Measurements from ENCODE around the gene KRT75. TPM values are rescaled to one million over a fixed set of nuclear protein-coding genes. Genes with fewer than 3 reads are reported as not detected.

KRT75 gene
- total and polyA plus RNA-seq, 12 donors: not detected

DNA sequence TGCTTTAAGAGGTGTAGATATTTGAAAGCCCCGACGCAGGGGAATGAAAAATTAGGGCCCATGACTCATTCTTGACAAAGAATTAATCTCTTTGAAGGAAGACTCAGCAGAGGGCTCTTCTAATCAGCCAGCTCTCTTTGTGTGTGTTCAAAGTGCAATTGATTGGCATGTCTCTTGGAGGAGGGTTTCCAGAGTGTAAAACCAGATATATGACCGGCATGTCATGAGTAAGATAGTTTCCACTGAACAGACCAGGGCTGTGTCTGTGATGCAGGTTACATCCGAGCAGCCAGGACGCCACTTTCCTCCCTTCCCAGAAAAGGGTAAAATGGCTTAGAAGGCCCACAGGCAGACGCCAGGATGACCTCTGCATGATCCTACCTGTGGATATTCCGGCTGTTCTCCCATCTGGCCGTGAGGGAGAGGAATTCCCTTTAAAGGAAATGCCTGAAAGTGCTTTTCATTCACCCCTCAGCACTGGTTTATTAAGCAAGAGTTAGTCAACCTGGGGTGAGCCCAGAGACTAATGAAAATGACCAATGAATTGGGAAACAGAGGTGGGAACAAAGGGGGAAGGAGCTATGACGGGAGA, 7.2 kb upstream of the KRT75 start:
- intact Hi-C loops (cut with DNase I): no loop called here
- Histone ChIP-seq H3K9me3 (no peaks in the 10 kb centered on the region), H3K4me1 (peaks cover 0 to 11% (median 0%) of the 10 kb centered on the region in 9 donors), H3K36me3 (no peaks in the 10 kb centered on the region), H3K27ac (no peak overlapping the region), H3K27me3 (peaks cover 0 to 31% (median 18%) of the 10 kb centered on the region in 7 donors), H3K4me3 (no peak overlapping the region)
- 55 to 63% methylated on average over 9 of the region's 9 CpGs for WGBS, 2 donors
- TF ChIP-seq CTCF (IDR thresholded peaks at IDR 0.05): no peak
- no peak for DNase-seq
- no peak for ATAC-seq

GRCh38 chr12:52440821-52441319, 6.7 kb upstream of the KRT75 start:
- whole genome bisulfite sequencing, 2 donors: 71 to 83% methylated on average over 5 of the region's 5 CpGs
- Histone ChIP-seq H3K4me1 (peaks cover 0 to 11% (median 0%) of the 10 kb centered on the region in 9 donors), H3K36me3 (no peaks in the 10 kb centered on the region), H3K9me3 (no peaks in the 10 kb centered on the region), H3K4me3 (no peak overlapping the region), H3K27me3 (peaks cover 0 to 27% (median 18%) of the 10 kb centered on the region in 7 donors), H3K27ac (no peak overlapping the region)
- intact Hi-C loops (cut with DNase I): no loop called here
- ATAC-seq (peak in 2 of 8 donors; percentile 18 to 74), DNase-seq (no peak)
- no peak for TF ChIP-seq CTCF (IDR thresholded peaks at IDR 0.05)

DNA sequence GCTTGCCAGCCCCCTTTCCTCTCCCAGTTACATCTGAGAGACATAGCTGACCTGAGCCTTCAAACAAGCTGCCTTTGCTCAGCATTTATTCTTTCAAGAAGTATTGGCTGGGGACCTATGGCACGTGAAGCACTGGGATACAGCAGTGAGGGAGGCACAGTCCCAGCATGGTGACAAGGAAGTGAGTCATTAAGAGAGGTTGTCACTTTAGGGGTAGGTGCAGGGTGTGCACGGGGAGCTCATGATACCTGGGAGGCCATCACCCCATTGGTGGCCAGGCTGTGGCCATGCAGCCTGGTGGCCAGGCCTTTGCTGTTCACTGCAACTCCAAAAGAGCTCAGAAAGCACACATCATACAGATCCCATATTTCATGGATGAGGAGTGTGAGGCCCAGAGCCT, 5.7 kb upstream of the KRT75 start:
- intact Hi-C loops (cut with DNase I): no loop called here

DNA sequence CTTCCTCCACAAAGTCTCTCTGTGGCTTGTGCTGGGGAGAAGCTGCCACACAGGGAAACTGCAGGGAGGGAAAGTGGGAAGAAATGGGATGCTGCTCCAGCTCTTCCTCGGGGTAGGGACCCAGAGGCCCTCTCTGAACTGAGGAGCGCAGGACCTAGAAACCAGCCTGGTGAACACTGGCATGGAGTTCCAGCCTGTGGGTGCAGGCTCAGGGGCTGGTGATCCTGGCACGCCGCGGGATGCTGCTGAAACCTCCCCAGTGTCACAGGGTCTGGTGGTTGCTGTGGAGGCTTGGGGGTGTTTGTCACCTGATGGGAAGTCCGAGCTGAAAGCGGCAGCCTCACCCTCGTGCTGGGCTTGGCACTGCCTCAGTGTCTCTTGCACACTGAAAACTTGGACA, 5.2 kb upstream of the KRT75 start:
- TF ChIP-seq CTCF (IDR thresholded peaks at IDR 0.05): no peak
- ATAC-seq: no peak
- 75 to 76% methylated on average over 8 of the region's 8 CpGs for WGBS, 2 donors
- H3K27ac ChIP-seq: no peak overlapping the region
- intact Hi-C loops (cut with DNase I): no loop called here
- H3K4me3 ChIP-seq: no peak overlapping the region
- no peaks in the 10 kb centered on the region for H3K36me3 ChIP-seq
- DNase-seq: no peak
- H3K4me1 ChIP-seq: peaks cover 0 to 11% (median 0%) of the 10 kb centered on the region in 9 donors
- H3K27me3 ChIP-seq: peaks cover 0 to 29% (median 19%) of the 10 kb centered on the region in 7 donors
- H3K9me3 ChIP-seq: no peaks in the 10 kb centered on the region

More for the DNA sequence above, 5.7 kb upstream of the KRT75 start:
- no peak for DNase-seq
- H3K4me3 ChIP-seq: no peak overlapping the region
- H3K27ac ChIP-seq: no peak overlapping the region
- no peak for TF ChIP-seq CTCF (IDR thresholded peaks at IDR 0.05)
- H3K27me3 ChIP-seq: peaks cover 0 to 28% (median 18%) of the 10 kb centered on the region in 7 donors
- H3K4me1 ChIP-seq: peaks cover 0 to 11% (median 0%) of the 10 kb centered on the region in 9 donors
- ATAC-seq: no peak
- 56 to 61% methylated on average over 2 of the region's 2 CpGs for WGBS, 2 donors
- H3K9me3 ChIP-seq: no peaks in the 10 kb centered on the region
- H3K36me3 ChIP-seq: no peaks in the 10 kb centered on the region
